K562 (cell line): Measurements from ENCODE around the gene BLOC1S3. TPM values are rescaled to one million over a fixed set of nuclear protein-coding genes. Genes with fewer than 3 reads are reported as not detected.
A peak's percentile ranks its signal among the peaks of the same experiment; 100 is the strongest.

Source experiments
- ADNP ChIP-seq: fragments of 200-800 bp; sonication (Bioruptor generic); IDR thresholded peaks from 2 replicates; pipeline ENCODE4 v1.6.1; 2016; ENCODE audit warnings: missing genetic modification characterization, missing compliant biosample characterization
- C11orf30 ChIP-seq: fragments of 450-650 bp; IDR thresholded peaks from 2 replicates; pipeline ENCODE4 v1.6.1; 2016; ENCODE audit warnings: low read depth, mild to moderate bottlenecking
- DACH1 ChIP-seq: fragments of 450-650 bp; IDR thresholded peaks from 2 replicates; pipeline ENCODE4 v1.6.1; 2018; ENCODE audit not compliant: partially characterized antibody
- DDX20 ChIP-seq: fragments of 450-650 bp; IDR thresholded peaks from 2 replicates; pipeline ENCODE4 v1.6.1; 2016; ENCODE audit warnings: missing genetic modification characterization, low read depth, mild to moderate bottlenecking, missing compliant biosample characterization, moderate library complexity
- ELF2 ChIP-seq: fragments of 250-450 bp; sonication (Bioruptor Pico); IDR thresholded peaks from 2 replicates; pipeline ENCODE4 v1.5.0; 2021; ENCODE audit warnings: mild to moderate bottlenecking
- FOXK2 ChIP-seq, 2 experiments: fragments of 450-650 bp; IDR thresholded peaks in 1 of 2; conservative IDR thresholded peaks in 1 of 2; 2 replicates each; pipeline ENCODE4 v1.6.1; 2016; ENCODE audit warnings: low read depth in 2 of 2, mild to moderate bottlenecking in 1 of 2
- FOXP1 ChIP-seq: sonication (generic); formaldehyde crosslinking; IDR thresholded peaks from 2 replicates; pipeline ENCODE4 v1.8.0; 2022; ENCODE audit warnings: mild to moderate bottlenecking, missing genetic modification reagents
- GTF2E2 ChIP-seq: fragments of 200-800 bp; sonication (Bioruptor generic); IDR thresholded peaks from 2 replicates; pipeline ENCODE4 v1.6.1; 2016; ENCODE audit warnings: missing genetic modification characterization, missing compliant biosample characterization
- MAFG ChIP-seq: fragments of 450-650 bp; conservative IDR thresholded peaks from 2 replicates; pipeline ENCODE4 v1.6.1; 2016; ENCODE audit warnings: missing genetic modification characterization, missing compliant biosample characterization
- NBN ChIP-seq: fragments of 450-650 bp; IDR thresholded peaks from 2 replicates; pipeline ENCODE4 v1.6.1; 2016; ENCODE audit warnings: low read depth, mild to moderate bottlenecking
- NR3C1 ChIP-seq: sonication (generic); formaldehyde crosslinking; IDR thresholded peaks from 2 replicates; pipeline ENCODE4 v1.8.1; 2022; ENCODE audit warnings: missing genetic modification reagents
- NR4A1 ChIP-seq, 2 experiments: fragments of 250-450 bp in 1 of 2; fragments of 450-650 bp in 1 of 2; sonication (Bioruptor Pico) in 1 of 2; IDR thresholded peaks; 2 replicates each; pipeline versions ENCODE4 v1.4.0 to v1.6.1; 2016 to 2020; ENCODE audit warnings: mild to moderate bottlenecking in 2 of 2, missing compliant biosample characterization in 1 of 2, missing genetic modification characterization in 1 of 2, moderate library complexity in 1 of 2
- POLR2AphosphoS5 ChIP-seq: IDR thresholded peaks from 2 replicates; pipeline ENCODE4 v1.6.1; 2011; ENCODE audit warnings: mild to moderate bottlenecking, low read depth, low read length, moderate library complexity; ENCODE audit not compliant: control insufficient read depth, insufficient read depth
- POLR2B ChIP-seq: fragments of 450-650 bp; IDR thresholded peaks from 2 replicates; pipeline ENCODE4 v1.6.1; 2018; ENCODE audit warnings: low read depth; ENCODE audit not compliant: partially characterized antibody
- RBM15 ChIP-seq: fragments of 200-400 bp; formaldehyde crosslinking; IDR thresholded peaks from 2 replicates; pipeline ENCODE4 v1.6.1; 2018; ENCODE audit warnings: mild to moderate bottlenecking, low read length, moderate library complexity; ENCODE audit not compliant: insufficient read depth
- SLC30A9 ChIP-seq: fragments of 250-450 bp; sonication (Bioruptor Pico); IDR thresholded peaks from 2 replicates; pipeline ENCODE4 v1.8.0; 2022; ENCODE audit warnings: mild to moderate bottlenecking, moderate library complexity
- SMARCA4 ChIP-seq: fragments of 450-650 bp; IDR thresholded peaks from 2 replicates; pipeline ENCODE4 v1.6.1; 2016
- TBP ChIP-seq: optimal IDR thresholded peaks from 2 replicates; pipeline ENCODE3; 2011; ENCODE audit warnings: low read depth, low read length, improper control_type of control experiment
- ZFP36 ChIP-seq: fragments of 150-350 bp; IDR thresholded peaks from 2 replicates; pipeline ENCODE4 v1.6.1; 2018; ENCODE audit warnings: low read length, low read depth; ENCODE audit not compliant: partially characterized antibody
- ZNF696 ChIP-seq: fragments of 250-450 bp; sonication (Bioruptor Pico); conservative IDR thresholded peaks from 2 replicates; pipeline ENCODE4 v1.4.0; 2020; ENCODE audit warnings: mild to moderate bottlenecking, moderate library complexity
- ZSCAN29 ChIP-seq: fragments of 450-650 bp; IDR thresholded peaks from 2 replicates; pipeline ENCODE4 v1.6.1; 2017
- polyA plus RNA-seq, 8 experiments: library from polyadenylated mRNA; depleted of rRNA in 4 of 8; stranded (reverse) in 5 of 8; unstranded in 3 of 8; fragments of >200 nt; fragmentation: Nextera tagmentation in 2 of 8; fragmentation: Illumina TruSeq in 1 of 8; extraction: Ambion mirVana in 2 of 8; extraction: Trizol in 1 of 8; gene quantifications; 2 replicates each; pipeline versions ENCODE4 v1.2.1 to v1.2.3, GENCODE V29; 2011 to 2014; ENCODE audit warnings: inconsistent platforms in 1 of 8, missing spikeins in 1 of 8
- total RNA-seq, 7 experiments: library from RNA; depleted of rRNA in 6 of 7; stranded (reverse); fragments of >200 nt in 6 of 7; fragmentation: Illumina TruSeq in 2 of 7; extraction: Trizol in 2 of 7; gene quantifications; 2 replicates each; pipeline versions ENCODE4 v1.2.1 to v1.2.3, GENCODE V29; 2011 to 2021; ENCODE audit warnings: low replicate concordance in 1 of 7
- TF ChIP-seq, protein P1 (sequence below): IDR thresholded peaks from 2 replicates; pipeline ENCODE4 v1.6.1; 2016; ENCODE audit warnings: missing genetic modification characterization, missing compliant biosample characterization
- TF ChIP-seq, protein P2 (sequence below): fragments of 250-450 bp; sonication (Bioruptor Pico); IDR thresholded peaks from 2 replicates; pipeline ENCODE4 v1.8.0; 2021; ENCODE audit warnings: moderate library complexity, mild to moderate bottlenecking, inconsistent platforms
- TF ChIP-seq, protein P3 (sequence below): sonication (generic); IDR thresholded peaks from 2 replicates; pipeline ENCODE4 v1.6.1; 2016
- TF ChIP-seq, protein P4 (sequence below): fragments of 450-650 bp; IDR thresholded peaks from 2 replicates; pipeline ENCODE4 v1.6.1; 2018; ENCODE audit warnings: mild to moderate bottlenecking, low read depth; ENCODE audit not compliant: partially characterized antibody
- TF ChIP-seq, protein P5 (sequence below): sonication (generic); formaldehyde crosslinking; IDR thresholded peaks from 2 replicates; pipeline ENCODE4 v1.8.1; 2022; ENCODE audit warnings: missing genetic modification reagents

Gene BLOC1S3
- total and polyA plus RNA-seq, 9 of the 15 experiments (the other 6 are each of a cell fraction or from before 2014, with no cell fraction given), result 3.9 to 20.2 (median 10.4) TPM

DNA sequence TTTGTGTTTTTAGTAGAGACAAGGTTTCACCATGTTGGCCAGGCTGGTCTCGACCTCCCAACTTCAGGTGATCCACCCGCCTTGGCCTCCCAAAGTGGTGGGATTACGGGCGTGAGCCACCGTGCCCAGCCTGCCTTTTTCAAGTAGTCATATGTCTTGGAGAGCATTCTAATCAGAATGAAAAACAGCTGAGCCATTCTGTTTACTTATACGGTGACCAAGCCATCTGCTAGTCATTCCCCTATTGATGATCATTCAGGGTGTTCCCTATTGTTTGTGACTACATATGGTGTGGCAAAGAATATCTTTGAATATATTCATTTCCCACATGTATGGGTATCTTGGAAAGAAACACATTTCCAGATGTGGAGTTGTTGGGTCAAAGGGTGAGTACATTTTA, 17.2 kb downstream of the BLOC1S3 start (continued):
- TF ChIP-seq, protein P1, sequence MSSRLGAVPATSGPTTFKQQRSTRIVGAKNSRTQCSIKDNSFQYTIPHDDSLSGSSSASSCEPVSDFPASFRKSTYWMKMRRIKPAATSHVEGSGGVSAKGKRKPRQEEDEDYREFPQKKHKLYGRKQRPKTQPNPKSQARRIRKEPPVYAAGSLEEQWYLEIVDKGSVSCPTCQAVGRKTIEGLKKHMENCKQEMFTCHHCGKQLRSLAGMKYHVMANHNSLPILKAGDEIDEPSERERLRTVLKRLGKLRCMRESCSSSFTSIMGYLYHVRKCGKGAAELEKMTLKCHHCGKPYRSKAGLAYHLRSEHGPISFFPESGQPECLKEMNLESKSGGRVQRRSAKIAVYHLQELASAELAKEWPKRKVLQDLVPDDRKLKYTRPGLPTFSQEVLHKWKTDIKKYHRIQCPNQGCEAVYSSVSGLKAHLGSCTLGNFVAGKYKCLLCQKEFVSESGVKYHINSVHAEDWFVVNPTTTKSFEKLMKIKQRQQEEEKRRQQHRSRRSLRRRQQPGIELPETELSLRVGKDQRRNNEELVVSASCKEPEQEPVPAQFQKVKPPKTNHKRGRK (tag), result no peak
- TF ChIP-seq, protein P2, sequence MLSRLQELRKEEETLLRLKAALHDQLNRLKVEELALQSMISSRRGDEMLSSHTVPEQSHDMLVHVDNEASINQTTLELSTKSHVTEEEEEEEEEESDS (CRISPR knock-in tag), result no peak
- TF ChIP-seq SLC30A9 (no peak), MAFG (tag) (peak; percentile 78), TBP (no peak), DDX20 (no peak), FOXP1 (CRISPR knock-in tag) (no peak), NBN (no peak), POLR2B (no peak), ELF2 (CRISPR knock-in tag) (no peak), DACH1 (peak; percentile 43), GTF2E2 (tag) (no peak), ZSCAN29 (no peak), NR4A1 (CRISPR knock-in tag; IDR thresholded peaks at IDR 0.05) (no peak), NR4A1 (tag; IDR thresholded peaks at IDR 0.05) (no peak), ZNF696 (CRISPR knock-in tag) (no peak), C11orf30 (peak; percentile 84), RBM15 (no peak), FOXK2 (conservative IDR thresholded peaks at IDR 0.05 in 1 of 2, IDR thresholded peaks at IDR 0.05 in 1 of 2; ENCODE audit: low read depth in 2 of 2) (peak; percentile 35 to 46; a peak in 1 of 4 replicates), ADNP (tag) (0 out of 2 replicates have a peak, but pooled peaks have one; percentile 29), ZFP36 (no peak), POLR2AphosphoS5 (no peak), NR3C1 (CRISPR knock-in tag) (no peak), SMARCA4 (peak; percentile 68)
- TF ChIP-seq, protein P3, sequence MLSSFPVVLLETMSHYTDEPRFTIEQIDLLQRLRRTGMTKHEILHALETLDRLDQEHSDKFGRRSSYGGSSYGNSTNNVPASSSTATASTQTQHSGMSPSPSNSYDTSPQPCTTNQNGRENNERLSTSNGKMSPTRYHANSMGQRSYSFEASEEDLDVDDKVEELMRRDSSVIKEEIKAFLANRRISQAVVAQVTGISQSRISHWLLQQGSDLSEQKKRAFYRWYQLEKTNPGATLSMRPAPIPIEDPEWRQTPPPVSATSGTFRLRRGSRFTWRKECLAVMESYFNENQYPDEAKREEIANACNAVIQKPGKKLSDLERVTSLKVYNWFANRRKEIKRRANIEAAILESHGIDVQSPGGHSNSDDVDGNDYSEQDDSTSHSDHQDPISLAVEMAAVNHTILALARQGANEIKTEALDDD, result no peak
- TF ChIP-seq, protein P4, sequence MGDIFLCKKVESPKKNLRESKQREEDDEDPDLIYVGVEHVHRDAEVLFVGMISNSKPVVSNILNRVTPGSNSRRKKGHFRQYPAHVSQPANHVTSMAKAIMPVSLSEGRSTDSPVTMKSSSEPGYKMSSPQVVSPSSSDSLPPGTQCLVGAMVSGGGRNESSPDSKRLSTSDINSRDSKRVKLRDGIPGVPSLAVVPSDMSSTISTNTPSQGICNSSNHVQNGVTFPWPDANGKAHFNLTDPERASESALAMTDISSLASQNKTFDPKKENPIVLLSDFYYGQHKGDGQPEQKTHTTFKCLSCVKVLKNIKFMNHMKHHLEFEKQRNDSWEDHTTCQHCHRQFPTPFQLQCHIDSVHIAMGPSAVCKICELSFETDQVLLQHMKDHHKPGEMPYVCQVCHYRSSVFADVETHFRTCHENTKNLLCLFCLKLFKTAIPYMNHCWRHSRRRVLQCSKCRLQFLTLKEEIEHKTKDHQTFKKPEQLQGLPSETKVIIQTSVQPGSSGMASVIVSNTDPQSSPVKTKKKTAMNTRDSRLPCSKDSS, result no peak
- TF ChIP-seq, protein P5, sequence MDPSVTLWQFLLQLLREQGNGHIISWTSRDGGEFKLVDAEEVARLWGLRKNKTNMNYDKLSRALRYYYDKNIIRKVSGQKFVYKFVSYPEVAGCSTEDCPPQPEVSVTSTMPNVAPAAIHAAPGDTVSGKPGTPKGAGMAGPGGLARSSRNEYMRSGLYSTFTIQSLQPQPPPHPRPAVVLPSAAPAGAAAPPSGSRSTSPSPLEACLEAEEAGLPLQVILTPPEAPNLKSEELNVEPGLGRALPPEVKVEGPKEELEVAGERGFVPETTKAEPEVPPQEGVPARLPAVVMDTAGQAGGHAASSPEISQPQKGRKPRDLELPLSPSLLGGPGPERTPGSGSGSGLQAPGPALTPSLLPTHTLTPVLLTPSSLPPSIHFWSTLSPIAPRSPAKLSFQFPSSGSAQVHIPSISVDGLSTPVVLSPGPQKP (CRISPR knock-in tag), result no peak
